ENCODE results near the gene CHST15. TPM values are rescaled to one million over a fixed set of nuclear protein-coding genes. Genes with fewer than 3 reads are reported as not detected.

CHST15 gene
- total RNA-seq, 6 donors from 2014 or later = 16.1 to 54.5 (median 27.3) TPM

DNA sequence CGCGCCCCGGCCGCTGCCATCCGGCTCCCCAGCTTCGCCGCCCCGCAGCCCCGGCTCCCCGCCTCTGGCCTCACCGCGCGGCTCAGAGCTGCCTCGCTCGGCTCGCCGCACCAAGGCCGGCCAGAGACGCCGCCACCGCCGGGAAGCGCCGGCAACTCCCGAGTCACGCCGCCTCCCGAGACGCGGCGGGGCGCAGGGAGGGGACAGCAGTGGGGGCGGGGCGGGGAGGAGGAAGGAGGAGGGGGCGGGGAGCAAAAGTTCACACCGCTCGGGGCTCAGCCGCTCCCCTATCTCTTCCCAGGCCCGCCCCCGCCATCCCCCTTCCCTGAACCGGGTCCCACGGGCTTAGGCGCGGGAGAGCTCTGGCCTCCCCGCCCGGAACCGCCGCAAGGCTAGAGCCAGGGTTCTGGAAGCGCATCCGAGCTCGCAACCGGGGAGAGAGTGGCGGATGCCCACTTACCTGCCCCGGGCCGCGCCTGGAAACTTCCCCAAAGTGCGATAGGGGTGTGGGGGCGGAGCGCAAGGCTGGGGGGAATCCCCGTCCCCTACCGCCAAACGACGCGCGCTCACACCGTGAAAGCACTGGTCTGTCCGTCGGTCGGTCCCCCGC is 1.0 kb downstream of the CHST15 start:
- Histone ChIP-seq H3K27ac (peak overlapping the region; percentile 90 to 97 (median 92)), H3K4me1 (peaks cover 16 to 77% (median 60%) of the 10 kb centered on the region in 4 donors), H3K27me3 (peaks cover 0 to 20% (median 0%) of the 10 kb centered on the region in 4 donors), H3K4me3 (peak overlapping the region; percentile 59 to 78 (median 64)), H3K36me3 (no peaks in the 10 kb centered on the region), H3K9me3 (peaks cover 0 to 6% (median 2%) of the 10 kb centered on the region in 4 donors)
- TF ChIP-seq POLR2A (IDR thresholded peaks at IDR 0.05) = peak in 1 of 4 donors; percentile 58
- TF ChIP-seq, protein P1, sequence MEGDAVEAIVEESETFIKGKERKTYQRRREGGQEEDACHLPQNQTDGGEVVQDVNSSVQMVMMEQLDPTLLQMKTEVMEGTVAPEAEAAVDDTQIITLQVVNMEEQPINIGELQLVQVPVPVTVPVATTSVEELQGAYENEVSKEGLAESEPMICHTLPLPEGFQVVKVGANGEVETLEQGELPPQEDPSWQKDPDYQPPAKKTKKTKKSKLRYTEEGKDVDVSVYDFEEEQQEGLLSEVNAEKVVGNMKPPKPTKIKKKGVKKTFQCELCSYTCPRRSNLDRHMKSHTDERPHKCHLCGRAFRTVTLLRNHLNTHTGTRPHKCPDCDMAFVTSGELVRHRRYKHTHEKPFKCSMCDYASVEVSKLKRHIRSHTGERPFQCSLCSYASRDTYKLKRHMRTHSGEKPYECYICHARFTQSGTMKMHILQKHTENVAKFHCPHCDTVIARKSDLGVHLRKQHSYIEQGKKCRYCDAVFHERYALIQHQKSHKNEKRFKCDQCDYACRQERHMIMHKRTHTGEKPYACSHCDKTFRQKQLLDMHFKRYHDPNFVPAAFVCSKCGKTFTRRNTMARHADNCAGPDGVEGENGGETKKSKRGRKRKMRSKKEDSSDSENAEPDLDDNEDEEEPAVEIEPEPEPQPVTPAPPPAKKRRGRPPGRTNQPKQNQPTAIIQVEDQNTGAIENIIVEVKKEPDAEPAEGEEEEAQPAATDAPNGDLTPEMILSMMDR (IDR thresholded peaks at IDR 0.05) = no peak
- TF ChIP-seq EP300 (IDR thresholded peaks at IDR 0.05) = no peak
- TF ChIP-seq POLR2AphosphoS5 (IDR thresholded peaks at IDR 0.05) = peak; percentile 28 to 52
- WGBS, 2 donors = 2% methylated on average over 16 to 25 of the region's 70 CpGs
- ATAC-seq (ENCODE audit: low FRiP score in 2 of 2) (peak; percentile 47 to 73), DNase-seq (peak; percentile 75 to 92)

DNA sequence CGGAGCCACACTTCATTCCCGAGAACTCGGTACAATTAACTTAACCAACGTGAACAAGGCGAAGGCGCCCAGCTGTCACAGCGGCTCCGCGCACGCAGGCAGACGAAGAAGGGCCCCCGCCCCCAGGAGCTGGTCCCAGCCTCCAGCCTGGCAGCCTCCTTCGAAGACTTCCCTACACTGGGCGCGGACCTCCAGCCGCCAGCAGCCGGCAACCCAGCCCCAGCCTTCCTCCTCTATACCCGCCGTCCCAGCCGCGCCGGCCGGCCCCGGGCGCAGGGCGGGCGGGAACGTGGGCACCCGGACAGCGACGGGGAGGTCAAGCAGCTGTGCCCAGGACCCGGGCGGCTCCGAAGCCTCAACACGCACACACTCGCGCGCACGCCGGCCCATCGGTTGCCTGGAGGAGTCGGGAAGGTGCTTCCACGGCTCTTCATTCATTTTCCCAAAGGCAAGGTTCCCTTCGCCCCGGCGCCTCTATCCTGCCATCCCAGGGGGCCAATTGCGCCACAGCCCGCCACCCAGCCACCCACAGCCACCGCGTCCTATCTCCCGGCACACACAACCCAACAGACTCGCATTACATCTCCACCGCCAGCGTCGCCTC is 1.6 kb downstream of the CHST15 start:
- TF ChIP-seq EP300 (IDR thresholded peaks at IDR 0.05) = no peak
- peak in 1 of 4 donors; percentile 8 for TF ChIP-seq POLR2A (IDR thresholded peaks at IDR 0.05)
- DNase-seq (peak; percentile 71 to 91), ATAC-seq (ENCODE audit: low FRiP score in 2 of 2) (peak in 1 of 2 donors; percentile 53)
- H3K4me3 ChIP-seq = peak overlapping the region; percentile 59 to 78 (median 64)
- H3K4me1 ChIP-seq = peaks cover 16 to 80% (median 63%) of the 10 kb centered on the region in 4 donors
- H3K36me3 ChIP-seq = no peaks in the 10 kb centered on the region
- H3K9me3 ChIP-seq = peaks cover 0 to 6% (median 2%) of the 10 kb centered on the region in 4 donors
- peaks cover 0 to 20% (median 0%) of the 10 kb centered on the region in 4 donors for H3K27me3 ChIP-seq
- 0 to 4% methylated on average over 5 to 42 of the region's 55 CpGs for WGBS, 2 donors
- peak overlapping the region; percentile 90 to 97 (median 92) for H3K27ac ChIP-seq

DNA sequence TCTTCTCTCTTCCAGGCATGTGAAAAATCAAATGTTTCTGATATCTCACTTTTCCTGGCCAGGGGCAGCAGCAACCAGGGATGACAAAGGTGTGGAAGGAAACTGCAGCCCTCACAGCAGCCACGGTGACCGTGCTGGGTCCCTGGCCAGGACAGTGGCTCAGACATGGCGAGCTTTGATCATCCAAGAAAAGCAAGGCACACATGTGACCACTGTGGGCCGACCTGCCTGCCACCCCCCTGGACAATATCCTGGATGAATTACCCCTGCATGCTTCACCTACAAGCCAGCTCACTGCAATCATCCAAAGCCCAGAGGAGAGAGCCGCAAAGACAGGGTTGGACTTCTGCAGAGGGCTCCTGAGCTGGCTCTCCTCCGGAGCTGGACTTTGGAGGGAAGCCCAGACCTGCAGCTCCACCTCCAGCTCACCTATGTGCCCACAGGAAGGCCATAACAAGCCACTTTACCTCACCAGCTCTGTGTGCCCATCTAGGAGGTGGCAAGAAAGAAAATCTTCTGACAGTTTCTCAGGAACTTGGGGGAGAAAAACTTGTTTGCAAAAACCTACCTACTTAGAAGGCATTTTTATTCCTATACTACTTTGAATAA is 2.7 kb downstream of the CHST15 start:
- Histone ChIP-seq H3K4me3 (peak overlapping the region in 3 of 4 donors; percentile 59 to 78 (median 66)), H3K4me1 (peaks cover 16 to 85% (median 67%) of the 10 kb centered on the region in 4 donors), H3K9me3 (no peaks in the 10 kb centered on the region), H3K27me3 (peaks cover 0 to 20% (median 0%) of the 10 kb centered on the region in 4 donors), H3K27ac (peak overlapping the region in 1 of 4 donors; percentile 97), H3K36me3 (no peaks in the 10 kb centered on the region)
- WGBS, 2 donors = 68 to 71% methylated on average over 3 to 6 of the region's 6 CpGs
- peak in 1 of 2 donors; percentile 80 for DNase-seq
- peak in 1 of 2 donors; percentile 43 for ATAC-seq (ENCODE audit: low FRiP score in 2 of 2)
- TF ChIP-seq POLR2AphosphoS5 (IDR thresholded peaks at IDR 0.05) (no peak), EP300 (IDR thresholded peaks at IDR 0.05) (no peak), POLR2A (IDR thresholded peaks at IDR 0.05) (no peak)
- TF ChIP-seq, protein P1 (IDR thresholded peaks at IDR 0.05) = no peak

DNA sequence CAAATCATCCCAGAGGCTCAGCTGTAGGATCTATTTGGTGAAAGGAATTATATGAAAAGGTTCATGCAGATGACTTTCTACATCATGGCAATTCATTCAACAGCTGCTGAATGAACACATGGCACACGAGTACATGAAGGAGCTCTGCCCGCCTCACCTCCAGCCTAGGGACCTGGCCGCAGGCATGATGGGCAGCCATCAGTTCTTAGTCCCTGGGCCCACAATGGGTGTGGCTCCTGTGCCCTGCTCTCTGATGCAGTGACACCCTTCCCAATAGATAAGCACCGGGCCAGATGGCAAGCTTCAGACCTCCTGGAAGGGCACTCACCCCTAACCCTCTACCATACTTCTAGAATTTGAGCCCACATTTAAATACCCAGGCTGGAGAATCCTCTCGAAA is 3.5 kb downstream of the CHST15 start:
- Histone ChIP-seq H3K9me3 (no peaks in the 10 kb centered on the region), H3K4me1 (peaks cover 15 to 89% (median 69%) of the 10 kb centered on the region in 4 donors), H3K27ac (no peak overlapping the region), H3K4me3 (peak overlapping the region in 1 of 4 donors; percentile 78), H3K27me3 (peaks cover 0 to 20% (median 0%) of the 10 kb centered on the region in 4 donors), H3K36me3 (no peaks in the 10 kb centered on the region)
- no peak for DNase-seq
- 80 to 90% methylated on average over 5 of the region's 5 CpGs for WGBS, 2 donors
- no peak for ATAC-seq (ENCODE audit: low FRiP score in 2 of 2)
- TF ChIP-seq, protein P1 (IDR thresholded peaks at IDR 0.05) = no peak
- TF ChIP-seq EP300 (IDR thresholded peaks at IDR 0.05) = no peak
- no peak for TF ChIP-seq POLR2AphosphoS5 (IDR thresholded peaks at IDR 0.05)
- no peak for TF ChIP-seq POLR2A (IDR thresholded peaks at IDR 0.05)

DNA sequence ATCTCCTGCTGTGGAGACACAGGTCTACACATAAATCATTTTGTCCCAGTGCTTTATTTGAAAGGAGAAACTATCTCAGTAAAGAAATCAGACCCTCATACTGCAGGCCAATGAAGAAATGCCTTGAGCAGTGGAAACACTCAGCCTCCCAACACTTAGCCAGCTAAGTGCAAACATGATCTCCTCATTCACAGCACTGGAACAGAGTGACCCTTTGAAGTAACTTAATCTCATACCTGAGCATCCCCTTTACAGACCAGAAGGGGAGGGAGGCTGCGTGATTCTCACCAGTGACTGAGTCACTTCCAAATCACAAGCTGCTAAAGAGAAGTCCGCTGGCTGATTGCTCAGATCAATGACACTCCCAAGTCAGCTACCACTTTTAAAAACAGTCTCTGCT is 4.5 kb downstream of the CHST15 start:
- WGBS, 2 donors = 62 to 77% methylated on average over 2 of the region's 2 CpGs
- peak in 1 of 4 donors; percentile 8 for TF ChIP-seq EP300 (IDR thresholded peaks at IDR 0.05)
- TF ChIP-seq, protein P1 (IDR thresholded peaks at IDR 0.05) = no peak
- no peak for TF ChIP-seq POLR2AphosphoS5 (IDR thresholded peaks at IDR 0.05)
- TF ChIP-seq POLR2A (IDR thresholded peaks at IDR 0.05) = no peak
- no peak for ATAC-seq (ENCODE audit: low FRiP score in 2 of 2)

More for the DNA sequence above, 4.5 kb downstream of the CHST15 start:
- Histone ChIP-seq H3K4me3 (no peak overlapping the region), H3K27me3 (peaks cover 0 to 20% (median 0%) of the 10 kb centered on the region in 4 donors), H3K36me3 (no peaks in the 10 kb centered on the region), H3K9me3 (no peaks in the 10 kb centered on the region), H3K27ac (peak overlapping the region in 1 of 4 donors; percentile 49), H3K4me1 (peaks cover 8 to 80% (median 60%) of the 10 kb centered on the region in 4 donors)
- DNase-seq = no peak
